Measurements from ENCODE around the gene DEAF1.

The DEAF1 gene

GRCh38 chr11:645536-645935, 49.5 kb downstream of the DEAF1 start:
- no peak for DNase-seq (ENCODE audit: low spot score)

DNA sequence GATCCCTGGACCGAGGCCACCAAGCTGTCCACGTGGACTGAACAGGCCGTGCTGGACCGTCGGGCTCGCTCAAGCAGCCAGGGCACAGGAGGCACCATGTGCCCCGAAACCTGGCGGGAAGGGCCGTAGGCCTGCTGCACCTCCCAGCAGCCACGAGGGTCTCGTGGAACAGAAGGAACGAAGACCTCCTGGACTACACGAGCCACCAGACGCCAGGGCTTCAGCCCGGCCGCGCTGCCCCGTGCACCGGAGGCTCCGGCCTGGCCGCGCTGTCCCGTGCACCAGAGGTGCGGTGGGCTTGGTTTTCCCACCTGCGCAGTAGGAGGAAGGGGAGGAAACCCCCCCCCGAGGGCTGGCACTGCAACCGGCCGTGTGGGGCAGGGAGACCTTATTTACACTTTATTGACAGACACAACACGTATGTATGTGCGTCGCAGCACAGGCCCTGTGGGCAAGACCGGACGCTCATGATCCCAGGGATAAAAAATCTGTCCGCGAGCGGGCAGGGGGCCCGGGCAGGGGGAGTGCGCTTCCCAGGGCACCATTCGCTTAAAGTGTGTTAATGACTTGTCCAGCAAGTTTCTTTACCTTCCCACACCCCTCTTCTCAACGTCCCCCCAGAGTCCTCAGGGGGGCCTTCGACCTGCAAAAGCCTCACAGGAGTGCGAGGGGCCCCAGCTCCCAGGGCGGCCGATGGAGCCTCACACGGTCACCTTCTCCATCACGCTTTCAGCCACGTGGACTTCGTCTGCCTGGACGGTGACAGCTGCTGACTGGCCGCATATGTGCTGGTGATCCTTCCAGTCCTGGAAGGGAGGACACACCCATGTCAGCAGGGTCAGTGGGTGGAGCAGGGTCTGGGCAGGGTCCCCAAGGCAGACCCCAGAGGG, 50.9 kb downstream of the DEAF1 start:
- no peak for DNase-seq (ENCODE audit: low spot score)

DNA sequence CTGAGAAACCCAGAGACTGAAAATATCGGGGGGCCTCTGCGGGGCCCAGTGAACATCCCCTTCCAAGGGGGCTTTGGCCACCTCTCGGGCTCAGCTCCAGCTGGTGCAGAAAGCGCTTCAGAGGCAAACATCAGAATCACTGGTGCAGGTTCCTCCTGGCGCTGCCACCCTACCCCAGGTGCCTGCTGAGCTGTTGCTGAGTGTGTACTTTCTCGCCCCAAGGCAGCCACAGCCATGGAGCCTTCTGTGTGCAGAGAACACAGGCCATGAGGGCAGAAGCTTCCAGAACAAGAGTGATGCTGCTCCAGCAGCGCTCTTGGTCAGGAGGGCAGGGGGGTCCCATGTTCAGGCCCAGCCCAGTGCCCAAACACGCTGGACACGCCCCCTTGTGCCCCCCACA, 51.7 kb downstream of the DEAF1 start:
- DNase-seq (ENCODE audit: low spot score): no peak

DNA sequence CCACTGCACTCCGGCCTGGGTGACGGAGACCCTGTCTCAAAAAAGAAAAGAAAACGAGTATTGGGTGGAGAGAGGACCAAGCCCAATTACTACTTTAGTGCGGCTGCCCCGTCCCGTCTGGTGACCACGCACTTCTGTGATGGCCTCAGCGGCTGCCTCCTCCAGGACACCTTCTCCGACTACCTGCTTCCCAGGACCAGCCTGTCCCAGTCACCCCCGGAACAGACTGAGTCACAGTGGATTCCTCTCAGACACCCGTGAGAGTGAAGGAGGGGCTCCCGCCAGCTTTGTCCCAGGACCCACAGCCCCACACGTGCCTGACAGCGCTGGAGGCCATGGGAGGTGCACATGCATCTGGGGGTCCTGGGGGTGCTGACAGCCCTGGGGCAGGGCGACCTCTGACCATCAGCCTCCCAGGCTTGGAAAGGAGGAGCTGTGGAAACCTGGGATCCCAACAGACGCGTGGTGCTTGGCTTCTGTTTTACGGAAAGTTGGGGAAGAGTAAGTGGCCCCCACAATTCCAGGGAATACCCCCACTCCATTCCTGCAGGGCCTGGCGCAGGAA, 53.1 kb downstream of the DEAF1 start:
- DNase-seq (ENCODE audit: low spot score): no peak

DNA sequence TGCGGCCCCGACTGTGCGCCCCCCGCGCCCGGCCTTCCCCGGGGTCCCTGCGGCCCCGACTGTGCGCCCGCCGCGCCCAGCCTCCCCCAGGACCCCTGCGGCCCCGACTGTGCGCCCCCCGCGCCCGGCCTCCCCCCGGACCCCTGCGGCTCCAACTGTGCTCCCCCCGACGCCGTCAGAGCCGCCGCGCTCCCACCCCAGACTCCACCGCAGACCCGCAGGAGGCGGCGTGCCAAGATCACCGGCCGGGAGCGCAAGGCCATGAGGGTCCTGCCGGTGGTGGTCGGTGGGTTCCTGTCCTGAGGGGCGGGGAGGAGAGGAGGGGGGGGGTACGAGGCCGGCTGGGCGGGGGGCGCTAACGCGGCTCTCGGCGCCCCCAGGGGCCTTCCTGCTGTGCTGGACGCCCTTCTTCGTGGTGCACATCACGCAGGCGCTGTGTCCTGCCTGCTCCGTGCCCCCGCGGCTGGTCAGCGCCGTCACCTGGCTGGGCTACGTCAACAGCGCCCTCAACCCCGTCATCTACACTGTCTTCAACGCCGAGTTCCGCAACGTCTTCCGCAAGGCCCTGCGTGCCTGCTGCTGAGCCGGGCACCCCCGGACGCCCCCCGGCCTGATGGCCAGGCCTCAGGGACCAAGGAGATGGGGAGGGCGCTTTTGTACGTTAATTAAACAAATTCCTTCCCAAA, 54.9 kb downstream of the DEAF1 start:
- no peak for DNase-seq (ENCODE audit: low spot score)

GRCh38 chr11:639332-639955, 55.6 kb downstream of the DEAF1 start:
- DNase-seq (ENCODE audit: low spot score): no peak

DNA sequence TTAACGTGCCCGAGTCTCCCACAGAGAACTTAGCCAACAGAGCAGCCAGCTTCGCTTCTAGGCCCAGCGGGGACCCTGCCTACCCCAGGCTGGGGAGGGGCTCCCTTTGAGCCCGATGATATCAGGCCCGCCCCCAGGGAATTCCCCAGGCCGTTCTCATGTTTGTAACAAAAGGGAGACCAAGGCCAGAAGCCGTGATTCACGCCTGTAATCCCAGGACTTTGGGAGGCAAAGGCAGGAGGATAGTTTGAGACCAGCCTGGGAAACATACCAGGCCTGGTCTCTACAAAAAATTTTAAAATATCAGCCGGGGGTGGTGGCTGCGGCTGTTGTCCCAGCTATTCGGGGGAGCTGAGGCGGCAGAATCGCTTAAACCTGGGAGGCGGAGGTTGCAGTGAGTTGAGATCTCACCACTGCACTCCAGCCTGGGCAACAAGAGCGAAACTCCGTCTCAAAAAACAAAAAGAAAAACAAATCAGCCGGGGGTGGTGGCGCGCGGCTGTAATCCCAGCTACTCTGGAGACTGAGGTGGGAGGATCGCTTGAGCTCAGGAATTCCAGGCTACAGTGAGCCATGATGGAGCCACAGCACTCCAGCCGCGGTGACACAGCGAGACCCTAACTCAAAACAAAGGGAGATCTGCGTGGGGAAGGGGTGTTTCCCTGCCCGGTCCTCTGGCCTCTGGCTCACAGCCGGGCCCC, 56.2 kb downstream of the DEAF1 start:
- DNase-seq (ENCODE audit: low spot score): no peak

DNA sequence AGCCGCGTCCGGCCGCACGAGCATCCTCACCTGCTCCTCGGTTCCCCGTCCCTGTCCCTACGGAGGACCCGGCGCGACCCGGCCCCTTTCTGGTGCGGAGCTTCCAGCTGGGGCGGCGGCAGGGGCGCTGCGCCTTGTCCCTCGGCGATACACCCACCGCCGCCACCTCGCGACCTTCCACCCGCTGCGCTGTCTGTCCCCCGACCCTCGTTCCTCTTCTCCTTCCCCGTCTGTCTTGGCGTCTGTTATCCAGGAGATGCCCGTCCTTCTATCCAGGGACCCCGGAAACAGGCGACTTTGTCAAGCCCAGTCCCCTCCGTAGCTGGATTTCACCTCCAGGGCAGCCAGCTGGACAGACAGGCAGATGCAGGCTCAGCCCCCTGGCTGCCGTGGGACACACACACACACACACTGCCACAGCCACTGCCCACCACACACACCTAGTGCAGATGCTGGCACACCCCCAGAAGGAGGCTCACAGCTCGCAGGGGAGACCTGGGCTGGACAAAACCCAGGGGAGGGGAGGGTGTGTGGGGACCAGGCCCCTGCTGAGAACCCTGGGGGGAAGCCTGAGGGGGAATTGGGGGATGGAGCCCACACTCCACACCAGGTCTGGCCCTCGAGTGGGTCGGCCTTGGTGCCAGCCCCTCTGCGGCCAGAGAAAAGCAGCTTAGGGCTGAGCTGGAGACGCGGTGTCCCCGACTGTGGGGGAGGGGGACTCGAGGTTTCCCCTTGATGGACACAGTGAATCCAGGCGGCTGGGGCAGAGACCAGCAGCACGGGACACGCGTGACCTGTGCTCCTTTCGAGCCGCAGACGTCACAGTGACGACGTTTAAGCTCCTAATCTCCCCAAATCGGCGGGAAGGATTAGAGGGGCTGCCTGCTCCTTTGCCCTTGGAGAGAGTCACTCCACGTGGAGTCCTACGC, 57.2 kb downstream of the DEAF1 start:
- DNase-seq (ENCODE audit: low spot score): no peak

DNA sequence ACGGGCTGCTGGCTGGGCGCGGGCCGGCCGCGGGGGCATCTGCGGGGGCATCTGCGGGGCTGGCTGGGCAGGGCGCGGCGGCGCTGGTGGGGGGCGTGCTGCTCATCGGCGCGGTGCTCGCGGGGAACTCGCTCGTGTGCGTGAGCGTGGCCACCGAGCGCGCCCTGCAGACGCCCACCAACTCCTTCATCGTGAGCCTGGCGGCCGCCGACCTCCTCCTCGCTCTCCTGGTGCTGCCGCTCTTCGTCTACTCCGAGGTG, 57.8 kb downstream of the DEAF1 start:
- no peak for DNase-seq (ENCODE audit: low spot score)

- no peak for DNase-seq (ENCODE audit: low spot score)
Observed at GRCh38 chr11:636511-637332, 58.3 kb downstream of the DEAF1 start, which contains the start of gene DRD4. Gene DRD4, plus strand, starts transcription at chr11:637269. Its CDS starts 36 bp downstream, at chr11:637305.

DNA sequence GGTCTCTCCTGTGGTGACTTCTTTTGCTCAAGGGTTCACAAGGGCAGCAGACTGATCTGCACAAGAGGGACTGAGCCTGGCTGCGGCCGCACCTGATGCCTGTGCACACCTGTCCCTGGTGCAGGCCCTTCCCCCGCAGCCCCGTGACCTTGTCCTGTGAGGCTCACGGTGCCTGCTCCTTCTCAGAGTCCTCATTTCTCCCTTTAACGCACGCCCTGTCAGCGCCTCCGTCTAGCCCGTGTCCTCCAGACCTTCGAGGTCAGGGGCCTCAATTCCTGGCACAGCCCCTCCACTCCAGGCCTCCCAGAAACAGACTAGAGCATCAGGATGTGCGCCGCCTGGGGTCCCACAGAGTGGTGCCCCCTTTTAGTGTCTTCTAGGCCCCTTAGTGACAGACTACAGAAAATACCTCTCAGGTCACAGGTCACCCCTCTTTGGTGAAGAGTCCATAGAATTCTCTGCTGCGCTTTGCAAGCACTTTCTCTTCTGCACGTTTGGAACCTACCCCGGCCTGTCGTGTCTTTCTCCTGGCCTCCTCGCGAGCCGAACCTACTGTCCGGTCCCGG, 59.0 kb downstream of the DEAF1 start:
- no peak for DNase-seq (ENCODE audit: low spot score)

- no peak for DNase-seq (ENCODE audit: low spot score)
Observed at GRCh38 chr11:630871-631270, 64.2 kb downstream of the DEAF1 start.

DNA sequence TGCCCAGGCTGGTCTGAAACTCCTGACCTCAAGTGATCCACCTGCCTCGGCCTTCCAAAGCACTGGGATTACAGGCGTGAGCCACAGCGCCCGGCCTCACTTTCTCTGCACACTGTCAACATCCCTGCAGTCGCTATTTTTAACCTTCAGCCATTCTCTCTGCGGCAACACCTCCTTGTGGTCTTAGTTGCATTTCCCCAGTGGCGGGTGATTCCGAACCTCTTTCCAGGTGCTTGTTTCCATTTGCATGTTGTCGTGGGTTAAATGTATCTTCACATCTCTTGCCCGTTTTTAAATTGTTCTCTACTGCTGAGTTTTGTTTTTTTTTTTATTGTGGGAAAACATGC, 65.8 kb downstream of the DEAF1 start:
- no peak for DNase-seq (ENCODE audit: low spot score)

DNA sequence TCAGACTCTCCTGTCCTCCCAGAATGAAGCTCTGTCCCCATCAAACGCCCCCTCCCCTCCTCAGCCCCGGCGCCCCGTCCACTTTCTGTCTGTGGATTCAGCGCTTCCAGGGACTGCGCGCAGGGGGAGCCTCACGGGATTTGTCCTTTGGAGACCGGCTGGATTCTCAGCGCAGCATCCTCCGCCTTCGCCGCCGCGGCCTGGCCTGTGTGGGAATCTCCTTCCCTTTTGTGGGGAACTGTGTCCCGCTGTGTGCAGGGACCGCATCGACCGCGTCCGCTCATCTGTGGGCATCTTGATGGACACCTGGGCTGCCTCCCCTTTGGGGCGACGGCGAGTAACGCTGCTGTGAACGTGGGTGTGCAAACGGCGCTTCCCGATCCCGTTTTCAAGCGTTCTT, 67.0 kb downstream of the DEAF1 start:
- no peak for DNase-seq (ENCODE audit: low spot score)

- no peak for DNase-seq (ENCODE audit: low spot score)
Observed at GRCh38 chr11:627308-627576, 67.8 kb downstream of the DEAF1 start.

GRCh38 chr11:626475-627307, 68.3 kb downstream of the DEAF1 start, which contains the start of gene SCT:
Gene SCT, minus strand, starts transcription at chr11:627181. Its CDS starts 38 bp downstream, at chr11:627143.
- no peak for DNase-seq (ENCODE audit: low spot score)

DNA sequence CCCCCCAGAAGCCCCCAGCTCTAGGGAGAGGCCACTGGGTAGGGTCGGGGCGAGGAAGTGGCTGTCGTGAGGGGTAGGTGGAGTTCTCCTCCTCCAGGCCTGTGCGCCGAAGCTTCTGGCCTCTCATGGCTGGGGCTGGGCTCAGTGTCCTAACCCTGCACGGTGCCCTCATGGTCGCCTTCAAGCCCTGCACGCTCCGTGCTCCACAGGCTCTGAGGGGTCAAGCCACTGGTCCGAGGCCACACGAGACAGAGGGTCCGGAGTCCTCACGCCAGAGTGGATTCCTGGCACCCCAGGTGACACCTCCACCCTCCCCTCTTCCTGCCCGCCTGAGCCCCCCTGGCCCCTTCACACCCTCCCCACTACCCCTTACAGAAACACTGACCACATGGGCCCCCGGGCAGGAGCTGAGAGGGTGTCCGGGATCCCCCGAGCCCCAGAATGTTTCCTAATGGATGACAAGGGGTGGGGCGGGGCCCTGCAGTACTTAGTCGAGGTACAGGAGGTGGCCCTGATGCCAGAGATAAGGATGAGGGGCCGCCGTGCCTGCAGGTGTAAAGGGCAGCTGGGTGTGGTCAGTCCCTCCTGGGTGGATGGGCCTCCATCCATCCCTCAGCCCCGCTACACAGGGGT, 69.3 kb downstream of the DEAF1 start:
- no peak for DNase-seq (ENCODE audit: low spot score)

GRCh38 chr11:624705-625635, 70.1 kb downstream of the DEAF1 start, which contains the start of gene CDHR5:
Gene CDHR5, minus strand, starts transcription at chr11:624955. Its CDS starts 53 bp downstream, at chr11:624902.
- no peak for DNase-seq (ENCODE audit: low spot score)
